ENCODE measurements around the gene BCAR3.
"Not testable (repeated sequence)": the region's sequence is repeated elsewhere in the genome, so short reads cannot be mapped to it uniquely, and the experiment has no call there.

The BCAR3 gene

GRCh38 chr1:93593854-93594602 is 87.6 kb downstream of the BCAR3 start:
- DNase-seq, result no peak

GRCh38 chr1:93592551-93592949 is 89.1 kb downstream of the BCAR3 start:
- no peak for DNase-seq

GRCh38 chr1:93591676-93592550 is 89.7 kb downstream of the BCAR3 start:
- peak; percentile 63 for DNase-seq

GRCh38 chr1:93591291-93591675 is 90.4 kb downstream of the BCAR3 start:
- not testable (repeated sequence) for DNase-seq

- no peak for DNase-seq
These were observed 92.7 kb downstream of the BCAR3 start for GRCh38 chr1:93588955-93589354.

GRCh38 chr1:93588206-93588605 is 93.4 kb downstream of the BCAR3 start:
- no peak for DNase-seq

GRCh38 chr1:93587354-93587753 is 94.3 kb downstream of the BCAR3 start:
- no peak for DNase-seq

- DNase-seq, result no peak
These were observed 96.3 kb downstream of the BCAR3 start for GRCh38 chr1:93585059-93585966.

- no peak for DNase-seq
These were observed 97.2 kb downstream of the BCAR3 start for GRCh38 chr1:93584261-93585003.

GRCh38 chr1:93581917-93582850 is 99.5 kb downstream of the BCAR3 start:
- DNase-seq, result no peak

- no peak for DNase-seq
These were observed 101.7 kb downstream of the BCAR3 start for GRCh38 chr1:93579891-93580290.

GRCh38 chr1:93578911-93579825 is 102.5 kb downstream of the BCAR3 start:
- no peak for DNase-seq

GRCh38 chr1:93578433-93578830 is 103.2 kb downstream of the BCAR3 start:
- DNase-seq, result no peak

GRCh38 chr1:93577536-93578432 is 103.9 kb downstream of the BCAR3 start:
- no peak for DNase-seq

- DNase-seq, result no peak
These were observed 104.9 kb downstream of the BCAR3 start for GRCh38 chr1:93576746-93577145.

GRCh38 chr1:93576346-93576745 is 105.3 kb downstream of the BCAR3 start:
- peak; percentile 83 for DNase-seq

- DNase-seq, result no peak
These were observed 105.9 kb downstream of the BCAR3 start for GRCh38 chr1:93575621-93576284.

GRCh38 chr1:93574991-93575390 is 106.6 kb downstream of the BCAR3 start:
- no peak for DNase-seq

All from NCI-H2081 treated with DMSO at 0.1 percent for 48 hours (cell line).